K562 (cell line): Measurements from ENCODE around the gene RYR3. TPM values are rescaled to one million over a fixed set of nuclear protein-coding genes. Genes with fewer than 3 reads are reported as not detected.

Experiments used
- ATAC-seq: fragments of 200-7000 bp; cut with Tn5 transposase; 3 replicates; pipeline ENCODE4 v1.9.1; 2020; ENCODE audit warnings: moderate library complexity
- BruUV-seq: library from RNA; stranded (reverse); fragments of 400-500 nt; replicated peaks from 2 replicates; lab custom pipeline; 2021; lab: Mats Ljungman, UMichigan
- CTCF ChIA-PET: fragments of 300-600 bp; formaldehyde crosslinking; extraction: SDS; loops from one replicate; lab custom pipeline; 2021; ENCODE audit warnings: low intra/inter-chr PET ratio; lab: Yijun Ruan, JAX
- POLR2A ChIA-PET: fragments of 300-600, 350-650 bp; sonication (Branson Sonifier 250); formaldehyde crosslinking; extraction: SDS; loops from one replicate; lab custom pipeline; 2021; ENCODE audit warnings: antibody characterized with exemption, inconsistent platforms; lab: Yijun Ruan, JAX
- DNase-seq, 4 experiments: peaks; one replicate each; pipeline versions ENCODE4 v3.0.0 to v3.0.0-alpha.2; 2011 to 2018; ENCODE audit warnings: low spot score in 3 of 4, mixed read lengths in 3 of 4; ENCODE audit errors: extremely low read depth in 1 of 4
- FAIRE-seq: peaks from 2 replicates; lab custom pipeline; 2011; peaks lifted over from hg19 to GRCh38; lab: Jason Lieb, UNC
- H2AFZ ChIP-seq: 2 replicates; pipeline ENCODE4 v1.6.0; 2011; ENCODE audit warnings: low read depth, low read length, control low read depth, inconsistent platforms
- H3K27ac ChIP-seq: fragments of 200-600 bp; 3 replicates; pipeline ENCODE4 v1.8.0; 2011; ENCODE audit warnings: low read depth, mild to moderate bottlenecking, control low read depth, inconsistent platforms, low read length, moderate library complexity, mixed read lengths; ENCODE audit errors: extremely low read depth
- H3K27me3 ChIP-seq, 2 experiments: fragments of 300-600 bp in 1 of 2; 2 replicates in 1 of 2; 3 replicates in 1 of 2; pipeline versions ENCODE4 v1.6.0 to v1.8.0; 2011; ENCODE audit warnings: inconsistent platforms in 2 of 2, low read length in 2 of 2, mild to moderate bottlenecking in 1 of 2, mixed read lengths in 1 of 2, moderate library complexity in 1 of 2; ENCODE audit not compliant: control insufficient read depth in 2 of 2, insufficient read depth in 2 of 2
- H3K36me3 ChIP-seq: fragments of 300-600 bp; 3 replicates; pipeline ENCODE4 v1.8.0; 2011; ENCODE audit warnings: mild to moderate bottlenecking, low read length, inconsistent platforms; ENCODE audit not compliant: control insufficient read depth, insufficient read depth
- H3K4me1 ChIP-seq, 2 experiments: fragments of 200-600 bp in 1 of 2; replicated peaks in 1 of 2; 2 replicates in 1 of 2; 3 replicates in 1 of 2; pipeline versions ENCODE4 v1.5.1 to v1.8.0; 2011; ENCODE audit warnings: inconsistent platforms in 2 of 2, low read length in 2 of 2, mild to moderate bottlenecking in 1 of 2, mixed read lengths in 1 of 2, moderate library complexity in 1 of 2; ENCODE audit not compliant: control insufficient read depth in 2 of 2, insufficient read depth in 2 of 2
- H3K4me2 ChIP-seq: 2 replicates; pipeline ENCODE4 v1.6.1; 2011; ENCODE audit warnings: low read length, control low read depth, inconsistent platforms, mixed read lengths; ENCODE audit not compliant: insufficient read depth
- H3K4me3 ChIP-seq: fragments of 200-600 bp; sonication (generic), shearing (Covaris generic); 2 replicates; pipeline ENCODE4 v1.5.1; 2016; ENCODE audit warnings: control low read depth, inconsistent platforms
- H3K79me2 ChIP-seq: fragments of 200-600 bp; 3 replicates; pipeline ENCODE4 v1.8.0; 2011; ENCODE audit warnings: low read length, inconsistent platforms; ENCODE audit not compliant: control insufficient read depth, insufficient read depth
- H3K9ac ChIP-seq, 2 experiments: 2 replicates each; pipeline versions ENCODE4 v1.6.0 to v1.6.1; 2011; ENCODE audit warnings: low read depth in 2 of 2, low read length in 2 of 2, control low read depth in 1 of 2, inconsistent platforms in 1 of 2, mild to moderate bottlenecking in 1 of 2, mixed read lengths in 1 of 2; ENCODE audit not compliant: insufficient read depth in 1 of 2
- H3K9me1 ChIP-seq: one replicate; pipeline ENCODE4 v1.6.0; 2011; ENCODE audit warnings: inconsistent platforms, mild to moderate bottlenecking, low read length, moderate library complexity; ENCODE audit not compliant: control insufficient read depth, insufficient read depth
- H3K9me3 ChIP-seq: replicated peaks from 2 replicates; pipeline ENCODE4 v1.5.1; 2011; ENCODE audit warnings: low read depth, low read length, inconsistent platforms; ENCODE audit not compliant: control insufficient read depth, insufficient read depth
- H4K20me1 ChIP-seq: replicated peaks from 2 replicates; pipeline ENCODE4 v1.6.1; 2011; ENCODE audit warnings: low read length, inconsistent platforms, mixed read lengths; ENCODE audit not compliant: control insufficient read depth, insufficient read depth
- BRF2 ChIP-seq: IDR thresholded peaks from 3 replicates; pipeline ENCODE4 v1.6.1; 2011; ENCODE audit warnings: borderline replicate concordance, mild to moderate bottlenecking; ENCODE audit not compliant: insufficient read length, insufficient read depth
- FOXA3 ChIP-seq, 2 experiments: fragments of 450-650 bp in 1 of 2; sonication (generic) in 1 of 2; formaldehyde crosslinking; IDR thresholded peaks in 1 of 2; conservative IDR thresholded peaks in 1 of 2; 2 replicates each; pipeline versions ENCODE4 v1.4.0 to v1.8.0; 2020 to 2022; ENCODE audit warnings: mild to moderate bottlenecking in 2 of 2, missing genetic modification reagents in 1 of 2
- FOXJ2 ChIP-seq: fragments of 200-800 bp; sonication (Bioruptor generic); IDR thresholded peaks from 2 replicates; pipeline ENCODE4 v1.6.1; 2016; ENCODE audit warnings: missing genetic modification characterization, missing compliant biosample characterization
- HMG20A ChIP-seq: fragments of 450-650 bp; formaldehyde crosslinking; conservative IDR thresholded peaks from 2 replicates; pipeline ENCODE4 v1.4.0; 2020; ENCODE audit warnings: mild to moderate bottlenecking, mixed read lengths
- MCM3 ChIP-seq: fragments of 450-650 bp; IDR thresholded peaks from 2 replicates; pipeline ENCODE4 v1.6.1; 2016
- MEIS2 ChIP-seq: fragments of 450-650 bp; IDR thresholded peaks from 2 replicates; pipeline ENCODE4 v1.6.1; 2014; ENCODE audit warnings: mild to moderate bottlenecking; ENCODE audit not compliant: partially characterized antibody
- POU5F1 ChIP-seq: fragments of 150-350 bp; IDR thresholded peaks from 2 replicates; pipeline ENCODE4 v1.6.1; 2014; ENCODE audit warnings: borderline replicate concordance, low read length, low read depth, mild to moderate bottlenecking; ENCODE audit not compliant: partially characterized antibody
- RFX5 ChIP-seq: IDR thresholded peaks from 2 replicates; pipeline ENCODE4 v1.6.1; 2011; ENCODE audit warnings: low read depth, mild to moderate bottlenecking, improper control_type of control experiment, low read length
- SMARCA4 ChIP-seq: fragments of 450-650 bp; IDR thresholded peaks from 2 replicates; pipeline ENCODE4 v1.6.1; 2016
- TEAD4 ChIP-seq, 2 experiments: sonication (generic) in 1 of 2; formaldehyde crosslinking in 1 of 2; IDR thresholded peaks; 2 replicates each; pipeline versions ENCODE4 v1.6.1 to v1.8.0; 2012 to 2022; ENCODE audit warnings: borderline replicate concordance in 1 of 2, inconsistent platforms in 1 of 2, low read length in 1 of 2, mild to moderate bottlenecking in 1 of 2, missing genetic modification reagents in 1 of 2
- TFAM ChIP-seq: fragments of 250-450 bp; sonication (Bioruptor Pico); conservative IDR thresholded peaks from 2 replicates; pipeline ENCODE4 v1.5.0; 2021; ENCODE audit warnings: mild to moderate bottlenecking, moderate library complexity
- ZHX1 ChIP-seq: fragments of 150-350 bp; conservative IDR thresholded peaks from 2 replicates; pipeline ENCODE4 v1.6.1; 2014; ENCODE audit warnings: low read length
- ZNF583 ChIP-seq: fragments of 250-450 bp; sonication (Bioruptor Pico); IDR thresholded peaks from 2 replicates; pipeline ENCODE4 v1.4.0; 2020
- WGBS: fragments of 100-300 bp; shearing (Covaris generic); methylation state at CpG from one replicate; pipeline ENCODE4 v1.1.6; 2016; ENCODE audit warnings: low coverage, mixed read lengths; ENCODE audit not compliant: insufficient coverage; ENCODE audit errors: missing lambda C conversion rate; 5-methylcytosine and 5-hydroxymethylcytosine counted together
- in situ Hi-C: fragments of 300-500 bp; cut with MboI; formaldehyde crosslinking; loops from 4 replicates; pipeline ENCODE4 v1.15.0; 2018; ENCODE audit warnings: inconsistent platforms, mixed read lengths
- intact Hi-C: fragments of 100-400 bp; cut with micrococcal nuclease; formaldehyde crosslinking; loops from 2 replicates; pipeline ENCODE4 v1.14.2; 2022
- polyA plus RNA-seq, 8 experiments: library from polyadenylated mRNA; depleted of rRNA in 4 of 8; stranded (reverse) in 5 of 8; unstranded in 3 of 8; fragments of >200 nt; fragmentation: Nextera tagmentation in 2 of 8; fragmentation: Illumina TruSeq in 1 of 8; extraction: Ambion mirVana in 2 of 8; extraction: Trizol in 1 of 8; gene quantifications; 2 replicates each; pipeline versions ENCODE4 v1.2.1 to v1.2.3, GENCODE V29; 2011 to 2014; ENCODE audit warnings: inconsistent platforms in 1 of 8, missing spikeins in 1 of 8
- total RNA-seq, 7 experiments: library from RNA; depleted of rRNA in 6 of 7; stranded (reverse); fragments of >200 nt in 6 of 7; fragmentation: Illumina TruSeq in 2 of 7; extraction: Trizol in 2 of 7; gene quantifications; 2 replicates each; pipeline versions ENCODE4 v1.2.1 to v1.2.3, GENCODE V29; 2011 to 2021; ENCODE audit warnings: low replicate concordance in 1 of 7

Gene RYR3
- total and polyA plus RNA-seq, 9 of the 15 experiments (the other 6 are each of a cell fraction or from before 2014, with no cell fraction given) = 0.04 TPM; not detected in 8

GRCh38 chr15:33443708-33444107 is 132.9 kb downstream of the RYR3 start:
- Histone ChIP-seq H2AFZ (no peak overlapping the region), H3K9ac (no peak overlapping the region), H3K9me1 (no peaks in the 10 kb centered on the region), H3K4me3 (no peak overlapping the region), H3K36me3 (no peaks in the 10 kb centered on the region), H3K27me3 (no peaks in the 10 kb centered on the region; a peak in 1 of 5 replicates), H3K9me3 (no peaks in the 10 kb centered on the region), H4K20me1 (no peaks in the 10 kb centered on the region), H3K27ac (no peak overlapping the region), H3K4me2 (no peak overlapping the region), H3K79me2 (no peaks in the 10 kb centered on the region), H3K4me1 (peaks cover 0 to 5% of the 10 kb centered on the region in 2 experiments; a peak in 2 of 5 replicates)
- intact Hi-C loops = no loop called here
- ChIA-PET CTCF (no interaction called here), POLR2A (no interaction called here)
- in situ Hi-C loops = no loop called here
- no peak for FAIRE-seq
- no TSS peak for BruUV-seq
- no peak for TF ChIP-seq RFX5
- TF ChIP-seq HMG20A (CRISPR knock-in tag) = no peak
- peak in 1 of 2 experiments; percentile 29; a peak in 1 of 4 replicates for TF ChIP-seq FOXA3 (CRISPR knock-in tag; conservative IDR thresholded peaks at IDR 0.05 in 1 of 2, IDR thresholded peaks at IDR 0.05 in 1 of 2)
- TF ChIP-seq TEAD4 (IDR thresholded peaks at IDR 0.05; ENCODE audit: low read length) = peak; percentile 15; the same call in 1 of the 2 replicates
- no peak for TF ChIP-seq TEAD4 (CRISPR knock-in tag; IDR thresholded peaks at IDR 0.05; ENCODE audit: borderline replicate concordance)
- TF ChIP-seq MEIS2 = peak; percentile 58
- WGBS = 0% methylated on average over 1 of the region's 1 CpG
- no peak for DNase-seq
- no peak for ATAC-seq

- Histone ChIP-seq H3K79me2 (no peaks in the 10 kb centered on the region), H3K4me3 (no peak overlapping the region), H2AFZ (no peak overlapping the region), H3K4me2 (no peak overlapping the region), H4K20me1 (no peaks in the 10 kb centered on the region), H3K27me3 (no peaks in the 10 kb centered on the region; a peak in 1 of 5 replicates), H3K27ac (no peak overlapping the region), H3K4me1 (peaks cover 0 to 5% of the 10 kb centered on the region in 2 experiments; a peak in 3 of 5 replicates), H3K9me1 (no peaks in the 10 kb centered on the region), H3K36me3 (no peaks in the 10 kb centered on the region), H3K9me3 (no peaks in the 10 kb centered on the region), H3K9ac (no peak overlapping the region)
- no peak for FAIRE-seq
- CTCF ChIA-PET = no interaction called here
- WGBS = 2% methylated on average over 4 of the region's 4 CpGs
- no TSS peak for BruUV-seq
- intact Hi-C loops (no loop called here), in situ Hi-C loops (no loop called here)
- DNase-seq = no peak
- no peak for ATAC-seq
- POLR2A ChIA-PET = no interaction called here
- TF ChIP-seq MCM3 (no peak), TFAM (CRISPR knock-in tag) (no peak), ZHX1 (no peak), ZNF583 (no peak), BRF2 (no peak), FOXJ2 (tag) (no peak), POU5F1 (no peak), SMARCA4 (no peak)
Observed at GRCh38 chr15:33445984-33446383, 135.2 kb downstream of the RYR3 start.
